Glutamatergic neuron (in vitro differentiated cells): ENCODE data around the gene GXYLT2. TPM values are rescaled to one million over a fixed set of nuclear protein-coding genes. Genes with fewer than 3 reads are reported as not detected.

ENCODE experiments used
- DNase-seq: peaks from one replicate; pipeline ENCODE4 v3.0.0; 2022
- H3K27ac Mint-ChIP-seq: one replicate; pipeline ENCODE4 v1.8.0; 2020; ENCODE audit warnings: mild to moderate bottlenecking, mixed read lengths, inconsistent platforms; ENCODE audit not compliant: unreplicated experiment
- H3K27me3 Mint-ChIP-seq: one replicate; pipeline ENCODE4 v1.8.0; 2020; ENCODE audit warnings: mild to moderate bottlenecking, moderate library complexity, mixed read lengths, inconsistent platforms; ENCODE audit not compliant: unreplicated experiment
- H3K36me3 Mint-ChIP-seq: one replicate; pipeline ENCODE4 v1.8.0; 2020; ENCODE audit warnings: mild to moderate bottlenecking, mixed read lengths, inconsistent platforms; ENCODE audit not compliant: unreplicated experiment
- H3K4me1 Mint-ChIP-seq: one replicate; pipeline ENCODE4 v1.8.0; 2020; ENCODE audit warnings: mild to moderate bottlenecking, low read depth, mixed read lengths, inconsistent platforms; ENCODE audit not compliant: unreplicated experiment
- H3K4me3 Mint-ChIP-seq: one replicate; pipeline ENCODE4 v1.8.0; 2020; ENCODE audit warnings: mild to moderate bottlenecking, mixed read lengths, inconsistent platforms; ENCODE audit not compliant: unreplicated experiment
- H3K9me3 Mint-ChIP-seq: one replicate; pipeline ENCODE4 v1.8.0; 2020; ENCODE audit warnings: mild to moderate bottlenecking, moderate library complexity, mixed read lengths, inconsistent platforms; ENCODE audit not compliant: unreplicated experiment
- total RNA-seq: library from RNA; stranded (reverse); fragmentation: NEBNext Ultra II Directional; extraction: Animal tissue kit (Norgen Biotek cat#: 25700); gene quantifications from one replicate; pipeline ENCODE4 v1.2.1, GENCODE V29; 2021; ENCODE audit not compliant: unreplicated experiment
- TF ChIP-seq, protein P1 (sequence below): fragments of 200-600 bp; sonication (generic); IDR thresholded peaks from one replicate; pipeline ENCODE4 v1.5.0; 2021; ENCODE audit not compliant: partially characterized antibody, unreplicated experiment

GXYLT2 gene
- total RNA-seq, 1 donor from 2014 or later = 10.9 TPM

DNA sequence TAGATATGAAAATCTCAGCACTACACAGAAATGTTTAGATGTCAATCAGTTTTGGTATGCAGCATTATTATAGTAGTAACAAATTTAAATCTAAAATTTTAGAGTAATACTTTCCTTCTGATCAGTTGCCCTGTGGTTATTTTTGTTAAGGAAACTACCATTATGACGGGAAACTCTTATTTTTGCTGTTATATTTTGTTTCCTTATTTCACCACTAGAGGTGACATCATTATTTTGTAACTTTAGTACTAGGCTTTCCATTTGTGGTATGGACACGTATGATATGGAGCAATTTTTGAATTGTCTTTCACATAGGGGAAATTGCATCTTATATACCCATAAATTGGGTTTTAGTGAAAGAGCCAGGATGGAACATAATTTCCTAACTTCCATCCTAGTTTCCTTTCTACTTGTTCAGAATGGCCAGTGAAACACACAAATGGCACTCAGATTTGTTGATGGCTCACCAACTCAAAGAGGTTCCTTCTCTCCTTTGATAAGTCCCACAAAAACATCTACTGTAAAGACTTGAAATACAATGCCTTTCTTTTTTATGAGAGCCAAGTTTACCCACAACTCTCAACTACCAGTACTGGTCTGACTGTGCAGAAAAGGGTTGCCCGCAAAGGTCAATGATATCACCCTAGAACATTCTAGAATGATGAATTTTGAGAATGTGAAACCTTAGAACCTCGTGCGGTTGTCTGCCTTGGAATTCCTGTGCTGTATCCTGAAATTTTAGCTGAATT lies 89.4 kb downstream of the GXYLT2 start:
- no peaks in the 10 kb centered on the region for H3K27me3 Mint-ChIP-seq
- H3K27ac Mint-ChIP-seq = no peak overlapping the region
- H3K4me1 Mint-ChIP-seq = no peaks in the 10 kb centered on the region
- H3K9me3 Mint-ChIP-seq = no peaks in the 10 kb centered on the region
- no peak for DNase-seq
- no peaks in the 10 kb centered on the region for H3K36me3 Mint-ChIP-seq
- H3K4me3 Mint-ChIP-seq = no peak overlapping the region
- TF ChIP-seq, protein P1, sequence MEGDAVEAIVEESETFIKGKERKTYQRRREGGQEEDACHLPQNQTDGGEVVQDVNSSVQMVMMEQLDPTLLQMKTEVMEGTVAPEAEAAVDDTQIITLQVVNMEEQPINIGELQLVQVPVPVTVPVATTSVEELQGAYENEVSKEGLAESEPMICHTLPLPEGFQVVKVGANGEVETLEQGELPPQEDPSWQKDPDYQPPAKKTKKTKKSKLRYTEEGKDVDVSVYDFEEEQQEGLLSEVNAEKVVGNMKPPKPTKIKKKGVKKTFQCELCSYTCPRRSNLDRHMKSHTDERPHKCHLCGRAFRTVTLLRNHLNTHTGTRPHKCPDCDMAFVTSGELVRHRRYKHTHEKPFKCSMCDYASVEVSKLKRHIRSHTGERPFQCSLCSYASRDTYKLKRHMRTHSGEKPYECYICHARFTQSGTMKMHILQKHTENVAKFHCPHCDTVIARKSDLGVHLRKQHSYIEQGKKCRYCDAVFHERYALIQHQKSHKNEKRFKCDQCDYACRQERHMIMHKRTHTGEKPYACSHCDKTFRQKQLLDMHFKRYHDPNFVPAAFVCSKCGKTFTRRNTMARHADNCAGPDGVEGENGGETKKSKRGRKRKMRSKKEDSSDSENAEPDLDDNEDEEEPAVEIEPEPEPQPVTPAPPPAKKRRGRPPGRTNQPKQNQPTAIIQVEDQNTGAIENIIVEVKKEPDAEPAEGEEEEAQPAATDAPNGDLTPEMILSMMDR = peak; percentile 41

DNA sequence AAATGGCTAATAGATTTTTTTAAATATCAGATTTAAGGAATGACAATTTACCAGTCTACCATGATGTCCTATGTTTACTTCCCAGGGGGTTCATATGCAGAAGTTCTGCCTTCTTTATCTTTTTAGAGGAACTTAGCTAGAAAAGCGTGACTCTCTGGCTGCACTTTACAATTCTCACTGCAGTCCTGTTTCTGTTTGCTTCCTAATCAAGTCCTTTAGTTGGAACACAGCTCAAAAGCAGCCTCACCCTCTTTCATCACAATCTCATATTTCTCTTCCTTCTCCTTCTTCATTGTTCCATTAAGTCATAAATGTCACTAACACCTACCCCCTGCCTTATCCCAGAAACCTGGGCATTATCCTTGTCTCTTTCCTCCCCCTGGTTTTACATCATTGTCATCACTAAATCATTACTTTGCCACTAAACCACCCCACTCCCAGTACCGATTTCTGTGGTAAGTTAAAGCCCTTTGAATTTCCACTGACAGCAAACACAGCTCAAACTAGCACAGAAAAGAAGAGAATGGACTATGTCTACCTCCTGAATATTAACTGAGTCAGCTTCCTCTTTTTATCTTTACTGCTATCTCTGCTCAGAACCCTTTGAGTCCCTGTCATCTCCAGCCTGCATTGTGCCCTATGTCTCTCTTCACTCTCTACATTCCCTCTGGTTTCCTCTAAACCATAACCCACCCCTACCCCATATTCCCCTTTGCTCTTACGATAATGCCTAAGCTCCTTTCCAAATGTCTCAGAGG lies 94.9 kb downstream of the GXYLT2 start:
- Mint-ChIP-seq H3K4me3 (no peak overlapping the region), H3K9me3 (no peaks in the 10 kb centered on the region), H3K27me3 (peaks cover 3% of the 10 kb centered on the region), H3K36me3 (peaks cover 9% of the 10 kb centered on the region), H3K27ac (no peak overlapping the region), H3K4me1 (no peaks in the 10 kb centered on the region)
- DNase-seq = no peak
- TF ChIP-seq, protein P1 = no peak

DNA sequence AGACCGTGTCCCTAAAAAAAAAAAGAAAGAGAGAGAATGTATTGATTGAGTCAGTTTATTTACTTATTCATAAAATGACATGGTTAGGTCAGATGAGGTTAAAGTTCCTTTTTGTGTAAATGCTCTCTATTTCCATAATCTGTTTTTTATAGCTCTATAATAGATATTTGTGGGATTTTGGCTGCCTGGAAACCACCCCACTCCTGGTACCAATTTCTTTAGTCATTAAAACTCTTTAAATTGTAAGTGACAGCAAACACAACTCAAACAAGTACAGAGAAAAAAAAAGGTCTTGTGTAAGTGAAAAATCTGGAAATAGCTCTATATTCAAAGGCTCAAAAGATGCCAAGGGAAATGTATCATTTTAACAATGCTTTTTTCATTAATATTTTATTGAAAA lies 97.7 kb downstream of the GXYLT2 start:
- no peaks in the 10 kb centered on the region for H3K9me3 Mint-ChIP-seq
- no peak for DNase-seq
- peaks cover 3% of the 10 kb centered on the region for H3K27me3 Mint-ChIP-seq
- H3K4me1 Mint-ChIP-seq = no peaks in the 10 kb centered on the region
- H3K4me3 Mint-ChIP-seq = no peak overlapping the region
- TF ChIP-seq, protein P1 = no peak
- peaks cover 9% of the 10 kb centered on the region for H3K36me3 Mint-ChIP-seq
- H3K27ac Mint-ChIP-seq = no peak overlapping the region

DNA sequence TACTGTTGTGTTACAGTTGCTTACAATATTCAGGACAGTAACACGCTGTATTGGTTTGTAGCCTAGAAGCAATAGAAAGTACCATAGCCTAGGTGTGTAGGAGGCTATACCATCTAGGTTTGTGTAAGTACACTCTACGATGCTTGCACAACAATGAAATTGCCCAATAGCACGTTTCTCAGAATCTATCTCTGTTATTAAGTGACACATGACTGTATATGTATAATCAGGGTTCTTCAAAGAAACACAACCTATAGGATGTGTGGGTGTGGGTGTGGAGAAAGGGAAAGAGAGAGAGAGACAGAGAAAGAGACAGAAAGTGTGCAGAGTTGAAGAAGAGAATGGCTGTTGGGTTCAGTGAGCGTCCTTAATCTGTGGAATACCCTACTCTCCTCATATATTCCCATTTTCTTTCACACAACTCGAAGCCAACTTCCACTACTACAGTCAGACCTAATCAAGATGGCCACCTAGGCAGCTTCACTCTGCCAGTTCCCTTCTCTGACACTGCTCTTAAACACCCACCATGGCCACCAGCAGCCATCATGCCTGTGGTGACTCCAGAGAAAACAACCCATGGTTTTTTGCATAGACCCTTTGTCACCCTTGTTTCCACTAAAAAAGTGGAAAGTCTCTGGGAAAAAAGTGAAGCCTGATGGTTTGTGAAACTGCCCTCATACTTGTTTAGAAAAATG lies 103.0 kb downstream of the GXYLT2 start:
- no peak overlapping the region for H3K27ac Mint-ChIP-seq
- peaks cover 2% of the 10 kb centered on the region for H3K4me1 Mint-ChIP-seq
- H3K27me3 Mint-ChIP-seq = peaks cover 2% of the 10 kb centered on the region
- DNase-seq = no peak
- H3K36me3 Mint-ChIP-seq = peaks cover 4% of the 10 kb centered on the region
- peaks cover 4% of the 10 kb centered on the region for H3K9me3 Mint-ChIP-seq
- H3K4me3 Mint-ChIP-seq = no peak overlapping the region
- TF ChIP-seq, protein P1 = no peak
